Measurements from ENCODE around the gene SMAD3.
"Not testable (repeated sequence)": the region's sequence is repeated elsewhere in the genome, so short reads cannot be mapped to it uniquely, and the experiment has no call there.

The SMAD3 gene

DNA sequence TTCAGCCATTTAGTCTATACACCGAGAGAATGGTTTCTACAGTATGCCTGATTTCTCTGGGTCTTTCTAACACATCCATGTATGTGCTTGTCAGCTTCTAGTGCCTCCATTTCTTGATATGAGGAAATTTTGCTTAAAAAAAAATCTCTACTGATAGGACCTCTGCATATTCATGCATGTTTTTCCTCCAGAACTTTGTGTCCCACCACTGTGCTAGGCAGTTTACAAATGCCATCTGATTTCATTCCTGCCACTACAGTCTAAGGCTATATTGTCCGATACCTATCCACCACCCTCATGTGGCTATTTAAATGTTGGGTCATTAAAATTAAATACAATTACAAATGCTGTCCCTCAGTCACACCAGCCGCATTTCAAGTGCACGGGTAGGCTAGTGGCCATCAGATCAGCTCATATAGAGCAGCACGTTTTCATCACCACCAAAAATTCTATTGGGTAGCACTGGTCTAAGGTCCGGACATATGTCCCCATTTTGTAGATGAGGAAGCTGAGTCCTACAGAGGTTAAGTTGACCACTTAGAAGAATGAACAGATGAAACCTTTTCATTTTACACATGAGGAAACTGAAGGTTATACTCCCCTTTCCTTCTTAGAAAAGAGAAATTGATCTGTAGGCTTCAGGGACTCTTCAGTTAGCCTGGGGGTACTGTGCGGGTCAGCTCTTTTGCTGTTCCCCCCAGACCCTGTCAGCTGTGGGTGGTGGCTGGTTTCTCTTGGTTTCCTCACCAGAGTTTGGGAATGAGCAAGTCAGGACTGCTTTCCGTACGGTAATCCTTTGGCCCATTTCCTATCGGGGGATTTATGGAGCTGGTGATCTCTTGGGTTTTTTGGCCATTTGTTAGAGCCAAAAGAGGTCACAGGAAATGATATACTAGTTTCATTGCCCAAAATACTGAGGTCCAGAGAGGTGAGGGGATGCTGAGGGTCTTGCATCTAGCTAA, 56.5 kb downstream of the SMAD3 start:
- Histone ChIP-seq H3K9me3 (ENCODE audit: control insufficient read depth in 1 of 2, low read length in 2 of 2) (no peaks in the 10 kb centered on the region), H3K36me3 (ENCODE audit: control insufficient read depth in 1 of 2, insufficient read depth in 2 of 2, low read length in 2 of 2) (peaks cover 0 to 3% of the 10 kb centered on the region in 2 donors), H3K4me3 (ENCODE audit: low read depth in 1 of 2, low read length in 2 of 2) (peak overlapping the region in 1 of 2 donors; percentile 40), H3K27ac (ENCODE audit: low read length) (peak overlapping the region; percentile 86), H3K27me3 (ENCODE audit: low read depth, low read length) (no peaks in the 10 kb centered on the region), H3K4me1 (ENCODE audit: control insufficient read depth in 1 of 2, insufficient read depth in 2 of 2, low read length in 2 of 2) (peaks cover 16 to 36% of the 10 kb centered on the region in 2 donors)

DNA sequence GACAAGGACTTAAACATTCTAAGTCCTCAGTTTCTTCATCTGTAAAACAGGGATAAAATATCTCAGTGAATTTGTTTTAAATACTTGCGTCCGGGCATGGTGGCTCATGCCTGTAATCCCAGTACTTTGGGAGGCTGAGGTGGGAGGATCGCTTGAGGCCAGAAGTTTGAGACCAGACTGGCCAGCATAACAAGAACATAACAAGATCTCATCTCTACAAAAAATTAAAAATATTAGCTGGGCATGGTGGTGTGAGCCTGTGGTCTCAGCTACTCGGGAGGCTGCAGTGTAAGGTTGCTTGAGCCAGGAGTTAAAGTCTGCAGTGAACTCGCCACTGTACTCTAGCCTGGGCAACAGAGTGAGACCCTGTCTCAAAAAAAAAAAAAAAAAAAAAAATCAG, 57.4 kb downstream of the SMAD3 start:
- not testable (repeated sequence) for H3K9me3 ChIP-seq (ENCODE audit: control insufficient read depth in 1 of 2, low read length in 2 of 2); H3K27me3 ChIP-seq (ENCODE audit: low read depth, low read length); H3K27ac ChIP-seq (ENCODE audit: low read length); H3K36me3 ChIP-seq (ENCODE audit: control insufficient read depth in 1 of 2, insufficient read depth in 2 of 2, low read length in 2 of 2); H3K4me3 ChIP-seq (ENCODE audit: low read depth in 1 of 2, low read length in 2 of 2)
- H3K4me1 ChIP-seq (ENCODE audit: control insufficient read depth in 1 of 2, insufficient read depth in 2 of 2, low read length in 2 of 2) = peaks cover 16 to 34% of the 10 kb centered on the region in 2 donors

DNA sequence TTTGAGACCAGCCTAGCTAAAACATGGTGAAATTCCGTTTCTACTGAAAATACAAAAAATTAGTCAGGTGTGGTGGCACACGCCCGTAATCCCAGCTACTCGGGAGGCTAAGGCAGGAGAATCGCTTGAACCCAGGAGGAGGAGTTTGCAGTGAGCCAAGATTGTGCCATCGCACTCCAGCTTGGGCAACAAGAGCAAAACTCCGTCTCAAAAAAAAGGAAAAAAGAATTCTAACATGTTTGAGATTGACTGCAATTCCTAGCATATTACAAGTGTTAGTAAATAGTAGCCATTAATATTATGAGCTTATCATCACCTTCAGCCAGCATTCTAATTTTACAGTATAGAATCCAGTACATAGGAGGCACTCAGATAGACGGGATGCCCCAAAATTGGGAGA, 57.9 kb downstream of the SMAD3 start:
- H3K27ac ChIP-seq (ENCODE audit: low read length); H3K36me3 ChIP-seq (ENCODE audit: control insufficient read depth in 1 of 2, insufficient read depth in 2 of 2, low read length in 2 of 2); H3K27me3 ChIP-seq (ENCODE audit: low read depth, low read length); H3K9me3 ChIP-seq (ENCODE audit: control insufficient read depth in 1 of 2, low read length in 2 of 2); H3K4me3 ChIP-seq (ENCODE audit: low read depth in 1 of 2, low read length in 2 of 2): not testable (repeated sequence)
- peaks cover 21 to 34% of the 10 kb centered on the region in 2 donors for H3K4me1 ChIP-seq (ENCODE audit: control insufficient read depth in 1 of 2, insufficient read depth in 2 of 2, low read length in 2 of 2)

DNA sequence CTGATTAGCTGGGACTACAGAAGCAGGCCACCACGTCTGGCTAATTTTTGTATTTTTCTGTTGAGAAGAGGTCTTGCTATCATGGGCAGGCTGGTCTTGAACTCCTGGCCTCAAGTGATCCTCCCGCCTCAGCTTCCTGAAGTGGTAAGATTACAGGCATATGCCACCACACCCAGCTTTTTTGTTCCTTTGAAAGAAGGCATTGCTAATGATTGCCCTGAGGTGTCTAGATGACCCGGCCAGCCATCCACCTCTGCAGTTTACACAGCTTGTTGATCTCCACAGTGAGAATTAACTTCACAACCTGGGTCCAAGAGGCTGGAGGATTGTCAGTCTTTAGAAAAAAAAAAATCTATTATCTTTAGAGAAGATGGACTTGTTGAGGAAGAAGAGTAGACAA, 58.7 kb downstream of the SMAD3 start:
- Histone ChIP-seq H3K36me3 (ENCODE audit: control insufficient read depth in 1 of 2, insufficient read depth in 2 of 2, low read length in 2 of 2) (peaks cover 0 to 3% of the 10 kb centered on the region in 2 donors), H3K27me3 (ENCODE audit: low read depth, low read length) (no peaks in the 10 kb centered on the region), H3K4me3 (ENCODE audit: low read depth in 1 of 2, low read length in 2 of 2) (no peak overlapping the region), H3K9me3 (ENCODE audit: control insufficient read depth in 1 of 2, low read length in 2 of 2) (no peaks in the 10 kb centered on the region), H3K27ac (ENCODE audit: low read length) (peak overlapping the region; percentile 81), H3K4me1 (ENCODE audit: control insufficient read depth in 1 of 2, insufficient read depth in 2 of 2, low read length in 2 of 2) (peaks cover 25 to 34% of the 10 kb centered on the region in 2 donors)

DNA sequence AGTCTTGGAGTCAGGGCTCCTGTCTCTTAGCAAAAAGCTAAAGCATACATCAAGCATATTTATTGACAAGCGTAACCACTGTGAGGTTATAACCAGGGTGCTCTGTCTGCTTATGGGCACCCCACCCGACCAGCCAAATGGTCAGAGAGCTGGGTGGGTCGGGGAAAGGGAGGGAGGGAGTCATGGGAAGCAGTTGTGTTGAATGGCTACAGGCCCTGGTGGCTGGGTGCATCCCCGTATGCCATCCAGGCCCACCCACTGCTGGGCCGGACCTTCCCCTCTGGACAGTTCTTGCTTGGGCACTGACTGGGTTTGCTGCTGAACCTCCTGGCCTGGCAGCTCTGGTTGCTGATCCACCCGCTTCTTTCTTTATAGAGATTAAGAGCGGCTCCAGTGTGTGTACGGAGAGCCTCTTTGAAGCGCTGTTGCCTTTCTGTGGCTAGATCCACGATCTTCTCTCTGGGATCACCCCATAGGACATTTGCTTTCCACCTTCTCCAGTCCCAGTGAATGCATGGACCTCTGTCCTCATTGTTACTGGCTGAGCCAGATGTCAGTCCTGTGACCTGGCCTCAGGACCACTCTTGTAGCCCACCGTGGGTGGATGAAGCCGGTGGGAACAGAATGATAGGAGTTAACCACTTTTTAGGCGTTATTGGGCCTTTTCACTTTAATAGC, 59.6 kb downstream of the SMAD3 start:
- H3K36me3 ChIP-seq (ENCODE audit: control insufficient read depth in 1 of 2, insufficient read depth in 2 of 2, low read length in 2 of 2) = peaks cover 0 to 3% of the 10 kb centered on the region in 2 donors
- H3K4me3 ChIP-seq (ENCODE audit: low read depth in 1 of 2, low read length in 2 of 2) = no peak overlapping the region
- no peaks in the 10 kb centered on the region for H3K27me3 ChIP-seq (ENCODE audit: low read depth, low read length)
- no peaks in the 10 kb centered on the region for H3K9me3 ChIP-seq (ENCODE audit: control insufficient read depth in 1 of 2, low read length in 2 of 2)
- peak overlapping the region; percentile 81 for H3K27ac ChIP-seq (ENCODE audit: low read length)
- H3K4me1 ChIP-seq (ENCODE audit: control insufficient read depth in 1 of 2, insufficient read depth in 2 of 2, low read length in 2 of 2) = peaks cover 24 to 30% of the 10 kb centered on the region in 2 donors

DNA sequence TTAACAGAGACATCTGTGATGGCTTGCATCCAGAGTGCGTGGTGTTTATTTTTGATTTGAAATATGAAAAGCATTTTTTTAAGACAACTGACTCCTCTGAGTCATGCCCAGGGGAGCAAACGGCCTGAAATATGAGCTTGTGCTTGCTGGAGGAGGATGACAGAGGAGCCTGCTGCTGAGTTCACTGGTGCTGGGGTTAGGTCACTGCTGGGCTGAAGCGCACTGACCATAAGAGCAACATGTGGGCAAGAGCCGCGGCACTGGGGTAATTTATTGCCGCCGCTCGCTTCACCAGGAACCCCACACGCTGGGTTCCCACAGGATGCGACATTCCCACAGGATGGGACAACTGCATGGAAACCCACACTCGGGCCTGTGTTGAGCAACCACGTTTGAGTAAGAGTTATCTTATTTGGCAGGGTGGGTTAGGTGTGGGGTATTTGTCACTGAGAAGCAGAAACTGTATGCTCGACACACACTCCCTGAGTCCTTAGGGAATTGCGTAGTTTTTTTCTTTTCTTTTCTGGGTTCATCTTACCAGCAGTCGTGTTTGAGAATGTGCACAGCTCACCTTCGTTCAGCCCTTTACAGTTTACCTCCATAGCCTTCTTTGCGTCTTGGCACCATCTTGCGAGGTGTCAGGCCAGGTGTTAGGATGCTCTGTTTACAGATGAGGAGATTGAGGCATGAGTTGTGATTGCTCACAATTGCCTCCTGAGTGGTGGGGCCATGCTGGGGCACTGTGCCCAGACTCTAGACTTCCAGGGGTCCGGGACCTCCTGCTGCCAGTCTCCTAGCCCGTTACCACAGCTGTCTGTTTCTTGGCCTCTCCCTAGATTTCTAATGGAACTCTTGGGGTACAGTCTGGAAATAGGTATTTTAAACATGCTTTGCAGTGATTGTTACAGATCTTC, 60.4 kb downstream of the SMAD3 start:
- H3K36me3 ChIP-seq (ENCODE audit: control insufficient read depth in 1 of 2, insufficient read depth in 2 of 2, low read length in 2 of 2) = peaks cover 0 to 3% of the 10 kb centered on the region in 2 donors
- H3K9me3 ChIP-seq (ENCODE audit: control insufficient read depth in 1 of 2, low read length in 2 of 2) = no peaks in the 10 kb centered on the region
- no peaks in the 10 kb centered on the region for H3K27me3 ChIP-seq (ENCODE audit: low read depth, low read length)
- H3K27ac ChIP-seq (ENCODE audit: low read length) = peak overlapping the region; percentile 81
- peaks cover 19 to 24% of the 10 kb centered on the region in 2 donors for H3K4me1 ChIP-seq (ENCODE audit: control insufficient read depth in 1 of 2, insufficient read depth in 2 of 2, low read length in 2 of 2)
- no peak overlapping the region for H3K4me3 ChIP-seq (ENCODE audit: low read depth in 1 of 2, low read length in 2 of 2)

DNA sequence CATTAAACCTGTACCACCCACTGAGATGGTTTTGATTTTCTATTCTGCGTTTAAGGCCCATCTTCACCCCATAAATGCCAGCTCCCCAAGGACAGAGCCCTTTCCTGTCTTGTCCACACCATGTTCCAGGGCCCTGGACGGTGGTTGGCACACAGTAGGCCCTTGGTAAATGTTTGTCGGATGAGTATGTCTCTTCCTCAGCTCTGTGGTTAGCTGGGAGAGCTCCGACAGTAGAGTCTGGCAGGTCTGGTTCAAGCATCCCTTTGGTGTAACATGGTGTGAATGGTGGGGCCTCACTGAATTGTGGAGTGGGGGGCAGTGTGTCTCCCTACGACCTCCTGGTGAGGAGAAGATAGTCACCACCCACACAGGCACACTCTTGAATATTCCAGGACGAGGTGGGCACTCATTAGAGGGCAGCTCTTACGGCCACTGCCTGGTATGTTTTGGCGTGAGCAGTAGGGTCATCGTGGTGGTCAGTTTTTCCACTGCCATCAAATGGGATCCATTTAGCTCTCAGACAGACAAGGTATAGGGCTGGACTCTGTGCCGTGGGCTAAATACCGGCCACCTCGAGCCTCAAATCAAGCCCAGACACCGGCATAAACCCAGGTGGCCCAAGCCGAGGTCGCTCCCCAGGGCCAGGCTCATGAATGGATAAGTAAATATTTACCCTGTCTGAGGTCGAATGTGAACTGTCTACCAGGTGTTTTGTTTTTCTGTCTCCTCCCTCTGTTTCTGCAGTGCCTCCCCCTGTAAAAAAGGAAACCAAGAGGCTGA, 61.3 kb downstream of the SMAD3 start:
- no peaks in the 10 kb centered on the region for H3K9me3 ChIP-seq (ENCODE audit: control insufficient read depth in 1 of 2, low read length in 2 of 2)
- H3K27me3 ChIP-seq (ENCODE audit: low read depth, low read length) = no peaks in the 10 kb centered on the region
- peaks cover 0 to 3% of the 10 kb centered on the region in 2 donors for H3K36me3 ChIP-seq (ENCODE audit: control insufficient read depth in 1 of 2, insufficient read depth in 2 of 2, low read length in 2 of 2)
- peak overlapping the region; percentile 35 for H3K27ac ChIP-seq (ENCODE audit: low read length)
- H3K4me3 ChIP-seq (ENCODE audit: low read depth in 1 of 2, low read length in 2 of 2) = no peak overlapping the region
- peaks cover 17 to 19% of the 10 kb centered on the region in 2 donors for H3K4me1 ChIP-seq (ENCODE audit: control insufficient read depth in 1 of 2, insufficient read depth in 2 of 2, low read length in 2 of 2)

DNA sequence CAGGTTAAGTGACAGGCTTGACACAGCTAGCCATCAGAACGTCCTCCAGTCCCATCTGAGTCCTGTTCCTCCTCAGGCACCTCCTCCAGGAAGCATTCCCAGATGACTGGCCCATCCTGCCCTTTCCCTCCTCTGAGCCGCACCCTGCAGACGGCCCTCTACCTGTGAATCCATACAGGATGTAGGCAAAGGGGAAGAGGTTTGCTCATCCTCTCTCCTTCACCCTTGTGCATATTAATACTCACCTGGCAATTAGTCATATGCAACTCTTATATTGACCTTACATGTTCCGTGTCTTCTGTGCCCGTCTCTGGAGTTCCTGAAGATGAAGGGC, 61.9 kb downstream of the SMAD3 start:
- H3K27me3 ChIP-seq (ENCODE audit: low read depth, low read length) = no peaks in the 10 kb centered on the region
- H3K9me3 ChIP-seq (ENCODE audit: control insufficient read depth in 1 of 2, low read length in 2 of 2) = no peaks in the 10 kb centered on the region
- peak overlapping the region; percentile 35 for H3K27ac ChIP-seq (ENCODE audit: low read length)
- peaks cover 0 to 3% of the 10 kb centered on the region in 2 donors for H3K36me3 ChIP-seq (ENCODE audit: control insufficient read depth in 1 of 2, insufficient read depth in 2 of 2, low read length in 2 of 2)
- peaks cover 15 to 16% of the 10 kb centered on the region in 2 donors for H3K4me1 ChIP-seq (ENCODE audit: control insufficient read depth in 1 of 2, insufficient read depth in 2 of 2, low read length in 2 of 2)
- no peak overlapping the region for H3K4me3 ChIP-seq (ENCODE audit: low read depth in 1 of 2, low read length in 2 of 2)

DNA sequence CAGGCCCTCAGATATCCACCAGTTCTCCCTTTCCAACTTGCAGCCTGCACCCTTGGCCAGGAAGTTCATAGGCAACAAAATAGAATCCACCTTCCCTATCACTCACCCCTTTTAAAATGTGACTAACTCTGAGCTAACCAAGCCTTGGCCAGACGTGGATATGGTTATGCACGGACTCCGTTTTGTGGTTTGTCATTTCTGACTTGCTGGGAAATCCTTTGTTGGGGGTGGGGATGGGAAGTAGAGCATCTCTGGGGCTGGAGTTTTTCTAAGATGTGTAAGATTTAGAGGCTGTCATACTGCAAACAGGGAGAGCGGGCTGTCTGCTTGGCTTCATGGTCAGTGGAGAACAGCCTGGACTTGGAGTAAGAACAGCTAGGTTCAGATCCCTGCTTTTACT, 62.6 kb downstream of the SMAD3 start:
- Histone ChIP-seq H3K4me1 (ENCODE audit: control insufficient read depth in 1 of 2, insufficient read depth in 2 of 2, low read length in 2 of 2) (peaks cover 15 to 16% of the 10 kb centered on the region in 2 donors), H3K9me3 (ENCODE audit: control insufficient read depth in 1 of 2, low read length in 2 of 2) (no peaks in the 10 kb centered on the region), H3K27ac (ENCODE audit: low read length) (no peak overlapping the region), H3K36me3 (ENCODE audit: control insufficient read depth in 1 of 2, insufficient read depth in 2 of 2, low read length in 2 of 2) (peaks cover 0 to 3% of the 10 kb centered on the region in 2 donors), H3K27me3 (ENCODE audit: low read depth, low read length) (no peaks in the 10 kb centered on the region), H3K4me3 (ENCODE audit: low read depth in 1 of 2, low read length in 2 of 2) (no peak overlapping the region)

DNA sequence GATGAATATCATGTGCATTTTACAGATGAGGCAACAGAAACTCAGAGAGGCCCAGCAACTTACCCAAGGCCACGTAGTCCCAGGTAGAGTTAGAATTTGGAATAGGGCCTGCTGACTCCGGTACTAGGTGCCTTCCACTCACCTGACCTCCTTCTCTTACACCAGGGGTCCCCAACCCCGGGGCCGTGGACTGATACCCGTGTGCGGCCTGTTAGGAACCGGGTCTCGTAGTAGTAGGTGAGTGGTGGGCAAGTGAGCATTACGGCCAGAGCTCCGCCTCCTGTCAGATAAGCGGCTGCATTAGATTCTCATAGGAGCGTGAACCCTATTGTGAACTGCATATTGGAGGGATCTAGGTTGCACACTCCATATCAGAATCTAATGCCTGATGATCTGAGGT, 64.8 kb downstream of the SMAD3 start:
- H3K27me3 ChIP-seq (ENCODE audit: low read depth, low read length) = no peaks in the 10 kb centered on the region
- H3K9me3 ChIP-seq (ENCODE audit: control insufficient read depth in 1 of 2, low read length in 2 of 2) = no peaks in the 10 kb centered on the region
- H3K36me3 ChIP-seq (ENCODE audit: control insufficient read depth in 1 of 2, insufficient read depth in 2 of 2, low read length in 2 of 2) = no peaks in the 10 kb centered on the region
- H3K4me3 ChIP-seq (ENCODE audit: low read depth in 1 of 2, low read length in 2 of 2) = no peak overlapping the region
- peaks cover 26 to 34% of the 10 kb centered on the region in 2 donors for H3K4me1 ChIP-seq (ENCODE audit: control insufficient read depth in 1 of 2, insufficient read depth in 2 of 2, low read length in 2 of 2)
- H3K27ac ChIP-seq (ENCODE audit: low read length) = no peak overlapping the region
